OCI-LY7 (cell line): ENCODE measurements around the gene GZMM. TPM values are rescaled to one million over a fixed set of nuclear protein-coding genes. Genes with fewer than 3 reads are reported as not detected.

Source experiments
- BruUV-seq: library from RNA; stranded (reverse); fragments of 400-500 nt; replicated peaks from 2 replicates; lab custom pipeline; 2021; lab: Mats Ljungman, UMichigan
- CTCF ChIA-PET: fragments of 300-600 bp; sonication (Branson Sonifier 250); formaldehyde crosslinking; loops from one replicate; lab custom pipeline; 2022; ENCODE audit warnings: antibody characterized with exemption; ENCODE audit not compliant: unreplicated experiment; lab: Charles Lee
- POLR2A ChIA-PET: fragments of 300-600 bp; sonication (Branson Sonifier 250); formaldehyde crosslinking; loops from one replicate; lab custom pipeline; 2022; ENCODE audit warnings: antibody characterized with exemption; lab: Charles Lee
- DNase-seq: peaks from one replicate; pipeline ENCODE4 v3.0.0-alpha.2; 2015; ENCODE audit warnings: low spot score
- H2AFZ ChIP-seq: fragments of 200-600 bp; sonication (generic), shearing (Covaris generic); 2 replicates; pipeline ENCODE4 v1.6.1; 2014; ENCODE audit warnings: mild to moderate bottlenecking, antibody characterized with exemption, low read length, moderate library complexity
- H3K27ac ChIP-seq: fragments of 200-600 bp; sonication (generic); 2 replicates; pipeline ENCODE4 v1.5.1; 2014; ENCODE audit warnings: mixed run types, low read depth, mild to moderate bottlenecking, moderate library complexity, low read length, inconsistent platforms; ENCODE audit not compliant: poor library complexity, severe bottlenecking
- H3K36me3 ChIP-seq: fragments of 200-600 bp; sonication (generic); 2 replicates; pipeline ENCODE4 v1.6.1; 2014; ENCODE audit warnings: mild to moderate bottlenecking, antibody characterized with exemption, low read length, moderate library complexity, mixed read lengths; ENCODE audit not compliant: insufficient read depth
- H3K4me1 ChIP-seq: fragments of 200-600 bp; sonication (generic); 2 replicates; pipeline ENCODE4 v1.5.1; 2014; ENCODE audit warnings: mild to moderate bottlenecking, low read length; ENCODE audit not compliant: insufficient read depth, poor library complexity, severe bottlenecking
- H3K4me2 ChIP-seq: fragments of 200-600 bp; sonication (generic); 2 replicates; pipeline ENCODE4 v1.6.1; 2014; ENCODE audit warnings: mild to moderate bottlenecking, low read length
- H3K4me3 ChIP-seq: fragments of 200-600 bp; sonication (generic); 2 replicates; pipeline ENCODE4 v1.5.1; 2014; ENCODE audit warnings: mild to moderate bottlenecking, low read depth, low read length; ENCODE audit not compliant: poor library complexity, severe bottlenecking
- H3K79me2 ChIP-seq: fragments of 200-600 bp; sonication (generic); 2 replicates; pipeline ENCODE4 v1.6.1; 2016; ENCODE audit warnings: low read depth, mild to moderate bottlenecking, low read length, moderate library complexity, mixed read lengths; ENCODE audit not compliant: insufficient read depth
- H3K9me2 ChIP-seq: fragments of 200-600 bp; sonication (generic); 2 replicates; pipeline ENCODE4 v1.6.1; 2016; ENCODE audit warnings: mild to moderate bottlenecking, low read length, mixed read lengths; ENCODE audit not compliant: insufficient read depth
- H3K9me3 ChIP-seq: fragments of 200-600 bp; sonication (generic); 2 replicates; pipeline ENCODE4 v1.6.1; 2014; ENCODE audit warnings: mild to moderate bottlenecking, mixed run types, low read length, mixed read lengths
- H4K20me1 ChIP-seq: fragments of 200-600 bp; sonication (generic); 2 replicates; pipeline ENCODE4 v1.6.1; 2014; ENCODE audit warnings: mild to moderate bottlenecking, antibody characterized with exemption, low read length, moderate library complexity, mixed read lengths; ENCODE audit not compliant: insufficient read depth
- EZH2phosphoT487 ChIP-seq: fragments of 200-600 bp; sonication (generic); IDR thresholded peaks from 2 replicates; pipeline ENCODE4 v1.6.1; 2018; ENCODE audit warnings: low read depth, borderline replicate concordance, mild to moderate bottlenecking, mixed run types, antibody characterized with exemption, low read length, moderate library complexity, mixed read lengths
- intact Hi-C: fragments of 100-400 bp; cut with micrococcal nuclease; formaldehyde crosslinking; loops from one replicate; pipeline ENCODE4 v1.10.0; 2022; ENCODE audit not compliant: unreplicated experiment
- total RNA-seq, 2 experiments: library from RNA; depleted of rRNA in 1 of 2; stranded (reverse); fragments of >200 nt in 1 of 2; shearing (Covaris generic) in 1 of 2; gene quantifications; 2 replicates each; pipeline ENCODE4 v1.2.3, GENCODE V29; 2014 to 2022
- TF ChIP-seq, protein P1 (sequence below): fragments of 200-600 bp; sonication (generic); conservative IDR thresholded peaks from 2 replicates; pipeline ENCODE4 v1.5.1; 2014; ENCODE audit warnings: mild to moderate bottlenecking, antibody characterized with exemption, low read length, moderate library complexity, mixed read lengths

GZMM gene
- total RNA-seq, 2 experiments from 2014 or later, result not detected

DNA sequence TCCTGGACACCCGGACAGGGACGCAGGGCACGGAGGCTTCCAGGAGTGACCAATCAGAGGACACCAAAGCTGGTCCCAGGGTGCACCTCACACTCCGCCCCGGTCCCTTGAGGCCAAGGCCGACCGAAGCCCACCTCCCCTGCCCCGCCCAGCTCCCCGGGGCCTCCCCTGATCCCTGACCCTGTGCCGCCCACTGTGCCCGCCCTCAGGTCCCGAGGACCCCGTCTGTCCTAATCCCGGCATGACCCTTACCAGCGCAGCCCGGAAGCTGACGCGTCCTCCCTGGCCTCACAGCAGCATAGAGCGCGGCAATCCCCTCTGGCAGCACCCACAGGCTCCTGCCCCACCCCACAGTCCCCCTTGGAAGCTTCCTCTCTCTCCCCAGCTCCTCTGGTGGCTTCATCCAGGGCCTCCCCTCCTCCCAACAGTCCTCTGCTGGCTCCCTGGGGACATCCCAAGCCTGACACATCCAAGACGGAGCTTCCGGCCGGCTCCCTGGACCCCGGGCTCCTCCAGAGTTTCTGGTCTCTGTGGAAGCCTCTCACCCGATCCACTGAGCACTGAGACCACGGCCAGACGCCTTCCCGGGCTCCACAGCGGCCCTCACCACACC is 19.7 kb upstream of the GZMM start:
- Histone ChIP-seq H3K4me2 (no peak overlapping the region), H3K36me3 (no peaks in the 10 kb centered on the region), H3K9me2 (no peaks in the 10 kb centered on the region), H3K9me3 (no peaks in the 10 kb centered on the region), H4K20me1 (no peaks in the 10 kb centered on the region), H3K79me2 (no peaks in the 10 kb centered on the region), H3K27ac (no peak overlapping the region), H3K4me3 (no peak overlapping the region), H2AFZ (no peak overlapping the region), H3K4me1 (no peaks in the 10 kb centered on the region)
- ChIA-PET CTCF (no interaction called here), POLR2A (no interaction called here)
- no peak for TF ChIP-seq EZH2phosphoT487
- TF ChIP-seq, protein P1, sequence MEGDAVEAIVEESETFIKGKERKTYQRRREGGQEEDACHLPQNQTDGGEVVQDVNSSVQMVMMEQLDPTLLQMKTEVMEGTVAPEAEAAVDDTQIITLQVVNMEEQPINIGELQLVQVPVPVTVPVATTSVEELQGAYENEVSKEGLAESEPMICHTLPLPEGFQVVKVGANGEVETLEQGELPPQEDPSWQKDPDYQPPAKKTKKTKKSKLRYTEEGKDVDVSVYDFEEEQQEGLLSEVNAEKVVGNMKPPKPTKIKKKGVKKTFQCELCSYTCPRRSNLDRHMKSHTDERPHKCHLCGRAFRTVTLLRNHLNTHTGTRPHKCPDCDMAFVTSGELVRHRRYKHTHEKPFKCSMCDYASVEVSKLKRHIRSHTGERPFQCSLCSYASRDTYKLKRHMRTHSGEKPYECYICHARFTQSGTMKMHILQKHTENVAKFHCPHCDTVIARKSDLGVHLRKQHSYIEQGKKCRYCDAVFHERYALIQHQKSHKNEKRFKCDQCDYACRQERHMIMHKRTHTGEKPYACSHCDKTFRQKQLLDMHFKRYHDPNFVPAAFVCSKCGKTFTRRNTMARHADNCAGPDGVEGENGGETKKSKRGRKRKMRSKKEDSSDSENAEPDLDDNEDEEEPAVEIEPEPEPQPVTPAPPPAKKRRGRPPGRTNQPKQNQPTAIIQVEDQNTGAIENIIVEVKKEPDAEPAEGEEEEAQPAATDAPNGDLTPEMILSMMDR, result no peak
- no peak for DNase-seq
- no TSS peak for BruUV-seq
- intact Hi-C loops, result no loop called here

DNA sequence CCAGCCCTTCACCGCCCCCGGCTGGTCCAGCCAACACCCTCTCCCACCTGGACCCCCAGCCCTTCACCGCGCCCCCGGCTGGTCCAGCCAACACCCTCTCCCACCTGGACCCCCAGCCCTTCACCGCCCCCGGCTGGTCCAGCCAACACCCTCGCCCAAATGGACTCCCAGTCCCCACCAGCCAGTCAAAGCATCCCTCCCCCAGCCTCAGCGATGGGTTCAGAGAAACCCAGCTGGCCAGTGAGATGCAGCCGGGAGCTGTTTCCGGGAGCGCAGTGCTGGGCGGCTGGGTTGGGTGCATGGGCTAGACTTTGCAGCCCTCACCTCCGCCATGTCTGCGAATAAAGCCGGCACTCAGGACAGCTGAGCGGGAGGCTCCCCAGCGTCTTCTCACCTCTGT is 18.8 kb upstream of the GZMM start:
- Histone ChIP-seq H3K27ac (no peak overlapping the region), H3K4me1 (no peaks in the 10 kb centered on the region), H3K9me2 (no peaks in the 10 kb centered on the region), H3K4me2 (no peak overlapping the region), H4K20me1 (no peaks in the 10 kb centered on the region), H3K79me2 (no peaks in the 10 kb centered on the region), H3K9me3 (no peaks in the 10 kb centered on the region), H3K4me3 (no peak overlapping the region), H2AFZ (no peak overlapping the region), H3K36me3 (no peaks in the 10 kb centered on the region)
- no TSS peak for BruUV-seq
- intact Hi-C loops, result no loop called here
- POLR2A ChIA-PET, result no interaction called here
- DNase-seq, result no peak
- CTCF ChIA-PET, result no interaction called here
- no peak for TF ChIP-seq EZH2phosphoT487
- TF ChIP-seq, protein P1, result no peak

DNA sequence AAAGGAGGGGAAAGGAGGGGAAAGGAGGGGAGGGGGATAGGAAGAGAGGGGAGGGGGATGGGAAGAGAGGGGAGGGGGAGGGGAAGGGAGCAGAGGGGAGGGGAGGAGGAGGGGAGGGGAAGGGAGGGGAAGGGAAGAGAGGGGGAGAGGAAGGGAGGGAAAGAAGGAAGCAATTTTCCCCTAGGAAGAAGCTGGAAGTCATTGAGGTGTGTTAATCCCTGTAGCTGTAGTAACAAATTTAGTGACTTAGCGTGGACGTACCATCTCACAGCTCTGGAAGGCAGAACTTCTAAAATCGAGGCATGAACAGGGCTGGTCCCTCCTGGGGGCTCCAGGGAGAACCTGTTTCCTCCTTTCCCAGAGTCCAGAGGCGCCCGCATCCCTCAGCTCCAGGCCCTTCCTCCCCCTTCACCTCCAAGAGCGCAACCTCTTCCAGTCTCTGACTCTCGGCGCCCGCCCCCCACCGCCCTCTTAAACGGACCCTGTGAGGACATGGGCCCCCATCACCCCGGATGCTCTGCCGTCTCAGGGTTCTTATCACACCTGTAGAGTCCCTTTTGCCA is 17.9 kb upstream of the GZMM start:
- no peaks in the 10 kb centered on the region for H3K9me2 ChIP-seq
- H3K4me2 ChIP-seq, result no peak overlapping the region
- H3K36me3 ChIP-seq, result no peaks in the 10 kb centered on the region
- H2AFZ ChIP-seq, result no peak overlapping the region
- H3K27ac ChIP-seq, result no peak overlapping the region
- no peak for DNase-seq
- no peaks in the 10 kb centered on the region for H3K79me2 ChIP-seq
- H3K4me1 ChIP-seq, result peaks cover 5% of the 10 kb centered on the region
- H3K9me3 ChIP-seq, result no peaks in the 10 kb centered on the region
- BruUV-seq, result no TSS peak
- no peaks in the 10 kb centered on the region for H4K20me1 ChIP-seq
- CTCF ChIA-PET, result no interaction called here
- POLR2A ChIA-PET, result interaction anchor here (0.6 kb wide), 1 partner anchor 19 kb away, joined by 4 read pairs; no protein-coding TSS in a partner anchor
- intact Hi-C loops, result no loop called here
- no peak for TF ChIP-seq EZH2phosphoT487
- TF ChIP-seq, protein P1, result no peak
- H3K4me3 ChIP-seq, result no peak overlapping the region
